GM15510 (cell line): Measurements from ENCODE around the gene PTPRN2.

ENCODE experiments used
- POLR2A ChIP-seq: IDR thresholded peaks from 3 replicates; pipeline ENCODE4 v1.6.1; 2011; ENCODE audit warnings: borderline replicate concordance; ENCODE audit not compliant: insufficient read length; ENCODE audit errors: extremely low read depth

The PTPRN2 gene

GRCh38 chr7:157964016-157964415 lies 623.6 kb downstream of the PTPRN2 start:
- no peak for TF ChIP-seq POLR2A

- TF ChIP-seq POLR2A: no peak
These were observed 624.1 kb downstream of the PTPRN2 start for GRCh38 chr7:157963526-157963925.

GRCh38 chr7:157962458-157963306 lies 624.9 kb downstream of the PTPRN2 start:
- no peak for TF ChIP-seq POLR2A

- TF ChIP-seq POLR2A: no peak
These were observed 625.7 kb downstream of the PTPRN2 start for GRCh38 chr7:157961731-157962457.

- TF ChIP-seq POLR2A: no peak
These were observed 632.1 kb downstream of the PTPRN2 start for GRCh38 chr7:157955348-157955999.

- TF ChIP-seq POLR2A: no peak
These were observed 632.7 kb downstream of the PTPRN2 start for GRCh38 chr7:157954901-157955300.

- TF ChIP-seq POLR2A: no peak
These were observed 634.6 kb downstream of the PTPRN2 start for GRCh38 chr7:157952841-157953645.

GRCh38 chr7:157952050-157952667 lies 635.5 kb downstream of the PTPRN2 start:
- TF ChIP-seq POLR2A: no peak

GRCh38 chr7:157951300-157952049 lies 636.1 kb downstream of the PTPRN2 start:
- TF ChIP-seq POLR2A: no peak

GRCh38 chr7:157949711-157950110 lies 637.9 kb downstream of the PTPRN2 start:
- no peak for TF ChIP-seq POLR2A

GRCh38 chr7:157947504-157947903 lies 640.1 kb downstream of the PTPRN2 start:
- no peak for TF ChIP-seq POLR2A

GRCh38 chr7:157946398-157947060 lies 641.1 kb downstream of the PTPRN2 start:
- no peak for TF ChIP-seq POLR2A

- TF ChIP-seq POLR2A: no peak
These were observed 642.2 kb downstream of the PTPRN2 start for GRCh38 chr7:157945401-157945800.
